Fibroblast of lung (primary cell): ENCODE data around the gene C3orf70. TPM values are rescaled to one million over a fixed set of nuclear protein-coding genes. Genes with fewer than 3 reads are reported as not detected.
"Not testable (repeated sequence)": the region's sequence is repeated elsewhere in the genome, so short reads cannot be mapped to it uniquely, and the experiment has no call there.

ENCODE experiments used
- DNase-seq, 2 donors: peaks; one replicate each; pipeline versions ENCODE4 v3.0.0 to v3.0.0-alpha.2; 2010; ENCODE audit warnings: low read depth in 2 of 2
- H2AFZ ChIP-seq: 2 replicates; pipeline ENCODE4 v1.5.1; 2012; ENCODE audit warnings: low read length, control low read depth, inconsistent platforms
- H3K27ac ChIP-seq: 2 replicates; pipeline ENCODE4 v1.5.1; 2011; ENCODE audit warnings: low read length, control low read depth; ENCODE audit not compliant: insufficient read depth
- H3K27me3 ChIP-seq: 2 replicates; pipeline ENCODE4 v1.5.1; 2011; ENCODE audit warnings: mild to moderate bottlenecking, low read length; ENCODE audit not compliant: control insufficient read depth, insufficient read depth
- H3K36me3 ChIP-seq: 2 replicates; pipeline ENCODE4 v1.5.1; 2011; ENCODE audit warnings: low read length; ENCODE audit not compliant: control insufficient read depth, insufficient read depth
- H3K4me1 ChIP-seq: 2 replicates; pipeline ENCODE4 v1.5.1; 2011; ENCODE audit warnings: low read length; ENCODE audit not compliant: control insufficient read depth, insufficient read depth; ENCODE audit errors: extremely low read depth
- H3K4me2 ChIP-seq: 2 replicates; pipeline ENCODE4 v1.5.1; 2011; ENCODE audit warnings: low read length, control low read depth; ENCODE audit not compliant: insufficient read depth; ENCODE audit errors: extremely low read depth
- H3K4me3 ChIP-seq, 4 experiments: fragments of 200-600 bp in 1 of 4; sonication (generic) in 1 of 4; replicated peaks in 1 of 4; 2 replicates each; pipeline ENCODE4 v1.5.1; 2011 to 2016; ENCODE audit warnings: low read length in 4 of 4, low read depth in 3 of 4, mild to moderate bottlenecking in 3 of 4, control low read depth in 2 of 4, inconsistent platforms in 1 of 4, mixed read lengths in 1 of 4; ENCODE audit not compliant: insufficient read depth in 1 of 4; ENCODE audit errors: control extremely low read depth in 1 of 4
- H3K79me2 ChIP-seq: 2 replicates; pipeline ENCODE4 v1.5.1; 2012; ENCODE audit warnings: mild to moderate bottlenecking, low read length, inconsistent platforms; ENCODE audit not compliant: control insufficient read depth, insufficient read depth
- H3K9ac ChIP-seq: 2 replicates; pipeline ENCODE4 v1.5.1; 2011; ENCODE audit warnings: mild to moderate bottlenecking, low read length, control low read depth; ENCODE audit not compliant: insufficient read depth
- H3K9me3 ChIP-seq: 2 replicates; pipeline ENCODE4 v1.5.1; 2012; ENCODE audit warnings: low read depth, low read length; ENCODE audit not compliant: control insufficient read depth, insufficient read depth
- H4K20me1 ChIP-seq: 2 replicates; pipeline ENCODE4 v1.5.1; 2011; ENCODE audit warnings: low read length; ENCODE audit not compliant: control insufficient read depth, insufficient read depth; ENCODE audit errors: extremely low read depth
- EZH2 ChIP-seq: IDR thresholded peaks from 2 replicates; pipeline ENCODE4 v1.5.1; 2012; ENCODE audit warnings: low read length, control low read depth, mild to moderate bottlenecking; ENCODE audit errors: missing control alignments
- polyA plus RNA-seq, 2 donors: library from polyadenylated mRNA; depleted of rRNA in 1 of 2; stranded (reverse) in 1 of 2; unstranded in 1 of 2; fragments of >200 nt; gene quantifications; 2 replicates each; pipeline ENCODE4 v1.2.1, GENCODE V29; 2011 to 2012; ENCODE audit warnings: missing spikeins in 1 of 2
- total RNA-seq: library from RNA; depleted of rRNA; stranded (reverse); fragments of >200 nt; gene quantifications from 2 replicates; pipeline ENCODE4 v1.2.1, GENCODE V29; 2014
- TF ChIP-seq, protein P1 (sequence below), 2 donors: IDR thresholded peaks in 1 of 2; conservative IDR thresholded peaks in 1 of 2; 1 replicate in 1 of 2; 2 replicates in 1 of 2; pipeline ENCODE4 v1.5.1; 2011 to 2012; ENCODE audit warnings: low read length in 2 of 2, control low read depth in 1 of 2, inconsistent platforms in 1 of 2, low read depth in 1 of 2, mild to moderate bottlenecking in 1 of 2

Gene C3orf70
- total and polyA plus RNA-seq, 2 donors (not counting 1 experiment from before 2014, with no cell fraction given) = 0.33 to 4.7 TPM

DNA sequence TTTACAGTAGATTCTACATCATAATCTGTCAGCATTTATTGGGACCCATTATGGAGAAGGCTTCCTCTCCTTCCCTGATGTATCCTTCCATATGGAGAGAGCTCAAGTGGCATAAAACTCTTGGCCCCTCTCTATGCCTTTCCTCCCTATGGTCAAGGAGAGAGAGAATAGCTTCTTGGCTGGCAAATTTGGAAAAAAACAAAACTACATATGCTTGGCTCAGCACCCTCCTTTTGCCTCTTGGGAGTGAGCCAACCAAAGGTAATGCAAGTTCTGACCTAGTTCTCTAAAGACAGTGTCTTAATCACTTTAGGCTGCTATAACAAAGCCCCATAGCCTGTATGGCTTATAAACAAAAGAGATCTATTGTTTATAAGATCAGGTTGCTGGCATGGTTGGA, 37.5 kb downstream of the C3orf70 start:
- DNase-seq = no peak
- Histone ChIP-seq H2AFZ (no peak overlapping the region), H3K79me2 (no peaks in the 10 kb centered on the region), H3K9me3 (no peaks in the 10 kb centered on the region), H3K4me2 (no peak overlapping the region), H3K4me3 (no peak overlapping the region), H3K27me3 (no peaks in the 10 kb centered on the region), H3K9ac (no peak overlapping the region), H3K27ac (no peak overlapping the region), H3K4me1 (no peaks in the 10 kb centered on the region), H3K36me3 (no peaks in the 10 kb centered on the region), H4K20me1 (no peaks in the 10 kb centered on the region)
- TF ChIP-seq EZH2 = no peak
- TF ChIP-seq, protein P1, sequence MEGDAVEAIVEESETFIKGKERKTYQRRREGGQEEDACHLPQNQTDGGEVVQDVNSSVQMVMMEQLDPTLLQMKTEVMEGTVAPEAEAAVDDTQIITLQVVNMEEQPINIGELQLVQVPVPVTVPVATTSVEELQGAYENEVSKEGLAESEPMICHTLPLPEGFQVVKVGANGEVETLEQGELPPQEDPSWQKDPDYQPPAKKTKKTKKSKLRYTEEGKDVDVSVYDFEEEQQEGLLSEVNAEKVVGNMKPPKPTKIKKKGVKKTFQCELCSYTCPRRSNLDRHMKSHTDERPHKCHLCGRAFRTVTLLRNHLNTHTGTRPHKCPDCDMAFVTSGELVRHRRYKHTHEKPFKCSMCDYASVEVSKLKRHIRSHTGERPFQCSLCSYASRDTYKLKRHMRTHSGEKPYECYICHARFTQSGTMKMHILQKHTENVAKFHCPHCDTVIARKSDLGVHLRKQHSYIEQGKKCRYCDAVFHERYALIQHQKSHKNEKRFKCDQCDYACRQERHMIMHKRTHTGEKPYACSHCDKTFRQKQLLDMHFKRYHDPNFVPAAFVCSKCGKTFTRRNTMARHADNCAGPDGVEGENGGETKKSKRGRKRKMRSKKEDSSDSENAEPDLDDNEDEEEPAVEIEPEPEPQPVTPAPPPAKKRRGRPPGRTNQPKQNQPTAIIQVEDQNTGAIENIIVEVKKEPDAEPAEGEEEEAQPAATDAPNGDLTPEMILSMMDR (conservative IDR thresholded peaks at IDR 0.05 in 1 of 2, IDR thresholded peaks at IDR 0.05 in 1 of 2; ENCODE audit: low read depth in 1 of 2, low read length in 2 of 2) = no peak

DNA sequence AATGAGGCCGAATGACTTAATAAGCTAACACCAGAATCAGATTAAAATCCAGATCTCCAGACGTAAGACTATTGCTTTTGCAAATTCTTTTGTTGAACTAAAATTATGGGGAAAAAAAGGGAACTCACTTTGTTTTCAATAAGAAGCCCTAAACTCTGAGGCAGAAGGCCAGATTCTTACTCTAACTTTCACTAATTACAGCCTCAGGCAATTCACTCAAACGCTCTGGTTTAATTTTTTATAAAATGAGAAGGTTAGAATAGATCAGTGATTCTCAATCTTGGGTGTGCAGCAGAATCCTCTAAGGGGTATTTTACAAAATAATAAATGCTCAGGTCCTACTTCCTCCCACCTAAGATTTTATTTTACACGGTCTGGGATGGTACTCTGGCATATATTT, 38.1 kb downstream of the C3orf70 start:
- H3K27ac ChIP-seq = no peak overlapping the region
- no peaks in the 10 kb centered on the region for H3K9me3 ChIP-seq
- H3K4me1 ChIP-seq = no peaks in the 10 kb centered on the region
- TF ChIP-seq, protein P1 (conservative IDR thresholded peaks at IDR 0.05 in 1 of 2, IDR thresholded peaks at IDR 0.05 in 1 of 2; ENCODE audit: low read depth in 1 of 2, low read length in 2 of 2) = no peak
- TF ChIP-seq EZH2 = no peak
- no peaks in the 10 kb centered on the region for H3K79me2 ChIP-seq
- no peaks in the 10 kb centered on the region for H4K20me1 ChIP-seq
- H3K27me3 ChIP-seq = no peaks in the 10 kb centered on the region
- no peak overlapping the region for H3K4me2 ChIP-seq
- H3K9ac ChIP-seq = no peak overlapping the region
- no peak overlapping the region for H3K4me3 ChIP-seq
- no peak overlapping the region for H2AFZ ChIP-seq
- no peak for DNase-seq
- H3K36me3 ChIP-seq = no peaks in the 10 kb centered on the region

DNA sequence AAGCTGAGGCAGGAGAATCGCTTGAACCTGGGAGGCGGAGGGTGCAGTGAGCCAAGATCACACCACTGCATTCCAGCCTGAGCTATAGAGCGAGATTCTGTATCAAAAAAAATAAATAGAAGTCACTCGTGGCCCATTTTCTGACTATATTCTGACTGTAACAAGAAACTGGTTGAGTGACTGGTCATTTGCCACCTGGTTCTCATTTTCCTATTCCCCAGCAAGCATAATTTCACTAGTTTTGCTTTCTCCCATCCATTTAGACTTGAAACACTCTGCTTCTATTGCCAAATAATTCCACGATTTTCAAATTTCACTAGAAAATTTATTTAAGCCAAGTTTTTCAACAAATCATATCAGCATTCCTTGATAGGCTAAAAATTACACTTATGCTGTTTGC, 40.7 kb downstream of the C3orf70 start:
- DNase-seq = no peak
- no peak for TF ChIP-seq EZH2
- TF ChIP-seq, protein P1 (conservative IDR thresholded peaks at IDR 0.05 in 1 of 2, IDR thresholded peaks at IDR 0.05 in 1 of 2; ENCODE audit: low read depth in 1 of 2, low read length in 2 of 2) = no peak
- no peaks in the 10 kb centered on the region for H3K36me3 ChIP-seq
- no peak overlapping the region for H3K9ac ChIP-seq
- H3K27me3 ChIP-seq = no peaks in the 10 kb centered on the region
- no peak overlapping the region for H2AFZ ChIP-seq
- H3K4me1 ChIP-seq = no peaks in the 10 kb centered on the region
- no peaks in the 10 kb centered on the region for H4K20me1 ChIP-seq
- no peak overlapping the region for H3K4me2 ChIP-seq
- H3K4me3 ChIP-seq = no peak overlapping the region
- H3K27ac ChIP-seq = no peak overlapping the region
- no peaks in the 10 kb centered on the region for H3K79me2 ChIP-seq
- no peaks in the 10 kb centered on the region for H3K9me3 ChIP-seq

DNA sequence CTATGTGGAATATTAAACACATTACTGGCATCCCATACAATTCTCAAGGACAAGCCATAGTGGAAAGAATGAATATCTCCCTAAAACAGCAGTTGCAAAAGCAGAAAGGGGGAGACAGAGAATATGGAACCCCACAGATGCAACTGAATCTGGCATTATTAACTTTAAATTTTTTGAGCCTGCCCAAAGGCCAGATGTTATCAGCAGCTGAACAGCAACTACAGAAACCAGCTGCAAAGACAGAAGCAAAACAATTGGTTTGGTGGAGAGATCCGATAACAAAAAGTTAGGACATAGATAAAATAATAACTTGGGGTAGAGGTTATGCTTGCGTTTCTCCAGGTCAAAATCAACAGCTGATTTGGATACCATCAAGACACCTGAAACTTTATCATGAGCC, 43.8 kb downstream of the C3orf70 start:
- not testable (repeated sequence) for H3K27ac ChIP-seq

DNA sequence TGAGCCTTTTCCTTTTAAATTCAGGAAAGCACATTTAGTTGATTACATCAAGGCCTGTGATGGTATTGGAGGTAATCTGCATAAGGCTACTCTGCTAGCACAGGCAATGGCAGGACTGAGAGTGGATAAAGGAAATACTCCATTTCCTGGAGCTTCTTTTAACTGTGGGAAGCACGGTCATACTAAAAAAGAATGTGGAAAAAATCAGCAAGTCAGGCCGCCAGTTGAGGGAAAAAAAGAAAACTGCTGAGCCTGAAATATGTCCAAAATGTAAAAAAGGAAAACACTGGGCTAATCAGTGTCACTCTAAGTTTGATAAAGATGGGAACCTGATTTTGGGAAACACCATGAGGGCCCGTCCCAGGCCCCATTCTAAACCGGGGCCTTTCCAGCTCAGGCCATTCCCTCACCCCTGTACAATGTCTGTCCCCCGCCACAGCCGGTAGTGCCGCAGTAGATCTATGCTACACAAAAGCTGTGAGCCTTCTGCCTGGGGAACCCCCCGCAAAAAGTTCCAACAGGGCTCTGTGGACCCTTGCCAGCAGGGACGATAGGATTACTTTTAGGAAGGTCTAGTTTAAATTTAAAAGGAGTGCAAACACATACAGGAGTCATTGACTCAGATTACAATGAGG, 46.5 kb downstream of the C3orf70 start:
- not testable (repeated sequence) for H2AFZ ChIP-seq, H3K36me3 ChIP-seq, H3K27me3 ChIP-seq, H4K20me1 ChIP-seq, H3K4me1 ChIP-seq, H3K79me2 ChIP-seq, H3K9ac ChIP-seq, H3K9me3 ChIP-seq, H3K4me2 ChIP-seq, H3K27ac ChIP-seq, H3K4me3 ChIP-seq, DNase-seq

More for the DNA sequence above, 43.8 kb downstream of the C3orf70 start:
- not testable (repeated sequence) for H3K4me3 ChIP-seq, H2AFZ ChIP-seq, H3K4me1 ChIP-seq, DNase-seq, H3K79me2 ChIP-seq, H3K27me3 ChIP-seq, H3K36me3 ChIP-seq, H3K4me2 ChIP-seq, H3K9ac ChIP-seq, H4K20me1 ChIP-seq, H3K9me3 ChIP-seq
